NCI-H187 treated with DMSO at 0.1 percent for 48 hours (cell line): ENCODE results near the gene KRTAP4-3.
"Not testable (repeated sequence)": the region's sequence is repeated elsewhere in the genome, so short reads cannot be mapped to it uniquely, and the experiment has no call there.

Experiments used
- DNase-seq: peaks from one replicate; lab custom pipeline; 2025; lab: John Stamatoyannopoulos, UW

KRTAP4-3 gene

GRCh38 chr17:41117846-41118386, 50.1 kb downstream of the KRTAP4-3 start, which contains the start of gene KRTAP4-11:
Gene KRTAP4-11, minus strand, starts transcription at chr17:41118373. Its CDS starts 58 bp downstream, at chr17:41118315.
- not testable (repeated sequence) for DNase-seq
